8988T (cell line): Measurements from ENCODE around the gene CLPTM1L.
"Not testable (repeated sequence)": the region's sequence is repeated elsewhere in the genome, so short reads cannot be mapped to it uniquely, and the experiment has no call there.

Source experiments
- DNase-seq: peaks from one replicate; pipeline ENCODE4 v3.0.0; 2011

CLPTM1L gene

GRCh38 chr5:1380011-1380817 lies 35.3 kb upstream of the CLPTM1L start:
- no peak for DNase-seq

- DNase-seq: no peak
Observed at GRCh38 chr5:1378866-1379659, 34.2 kb upstream of the CLPTM1L start.

GRCh38 chr5:1378096-1378495 lies 33.2 kb upstream of the CLPTM1L start:
- DNase-seq: no peak

GRCh38 chr5:1376981-1377380 lies 32.1 kb upstream of the CLPTM1L start:
- DNase-seq: no peak

- DNase-seq: no peak
Observed at GRCh38 chr5:1375871-1376810, 31.2 kb upstream of the CLPTM1L start.

- DNase-seq: no peak
Observed at GRCh38 chr5:1374679-1375055, 29.8 kb upstream of the CLPTM1L start.

- DNase-seq: no peak
Observed at GRCh38 chr5:1374030-1374678, 29.3 kb upstream of the CLPTM1L start.

- DNase-seq: not testable (repeated sequence)
Observed at GRCh38 chr5:1371972-1372342, 27.1 kb upstream of the CLPTM1L start.

GRCh38 chr5:1371218-1371971 lies 26.5 kb upstream of the CLPTM1L start:
- DNase-seq: no peak

- no peak for DNase-seq
Observed at GRCh38 chr5:1370006-1370405, 25.1 kb upstream of the CLPTM1L start.

GRCh38 chr5:1368756-1369155 lies 23.9 kb upstream of the CLPTM1L start:
- no peak for DNase-seq

GRCh38 chr5:1368236-1368635 lies 23.3 kb upstream of the CLPTM1L start:
- no peak for DNase-seq

- no peak for DNase-seq
Observed at GRCh38 chr5:1367149-1367548, 22.2 kb upstream of the CLPTM1L start.

GRCh38 chr5:1366514-1366913 lies 21.6 kb upstream of the CLPTM1L start:
- DNase-seq: no peak

- no peak for DNase-seq
Observed at GRCh38 chr5:1364211-1364610, 19.3 kb upstream of the CLPTM1L start.

GRCh38 chr5:1363581-1363980 lies 18.7 kb upstream of the CLPTM1L start:
- no peak for DNase-seq

GRCh38 chr5:1363160-1363559 lies 18.3 kb upstream of the CLPTM1L start:
- no peak for DNase-seq

- no peak for DNase-seq
Observed at GRCh38 chr5:1362242-1363015, 17.5 kb upstream of the CLPTM1L start.

GRCh38 chr5:1360861-1361260 lies 16.0 kb upstream of the CLPTM1L start:
- DNase-seq: no peak

GRCh38 chr5:1360367-1360766 lies 15.5 kb upstream of the CLPTM1L start:
- not testable (repeated sequence) for DNase-seq

- no peak for DNase-seq
Observed at GRCh38 chr5:1359713-1360112, 14.8 kb upstream of the CLPTM1L start.
